Keratinocyte (primary cell): Measurements from ENCODE around the gene LSM7.

Experiments used
- CTCF ChIP-seq, 3 experiments: IDR thresholded peaks in 1 of 3; conservative IDR thresholded peaks in 1 of 3; optimal IDR thresholded peaks in 1 of 3; 2 replicates in 2 of 3; 3 replicates in 1 of 3; pipeline versions ENCODE3 to v1.5.1; 2011; ENCODE audit warnings: low read length in 3 of 3, mild to moderate bottlenecking in 3 of 3, moderate library complexity in 2 of 3, control low read depth in 1 of 3, inconsistent platforms in 1 of 3; ENCODE audit not compliant: insufficient read depth in 2 of 3; ENCODE audit errors: extremely low read depth in 1 of 3
- EZH2 ChIP-seq: IDR thresholded peaks from one replicate; pipeline ENCODE4 v1.6.1; 2012; ENCODE audit warnings: inconsistent platforms, mild to moderate bottlenecking, low read length, moderate library complexity

- no peak for TF ChIP-seq CTCF (optimal IDR thresholded peaks at IDR 0.05 in 1 of 3, IDR thresholded peaks at IDR 0.05 in 1 of 3, conservative IDR thresholded peaks at IDR 0.05 in 1 of 3; ENCODE audit: extremely low read depth in 1 of 3, insufficient read depth in 2 of 3, low read length in 3 of 3)
- TF ChIP-seq EZH2 = no peak
Measured at GRCh38 chr19:2334426-2334825, 6.0 kb upstream of the LSM7 start.
